K562 (cell line): ENCODE measurements around the gene LGALS7.

Source experiments
- BCLAF1 ChIP-seq, 2 experiments: fragments of 450-650 bp in 1 of 2; IDR thresholded peaks; 2 replicates each; pipeline ENCODE4 v1.6.1; 2011 to 2017; ENCODE audit warnings: low read depth in 2 of 2, antibody characterized with exemption in 1 of 2, borderline replicate concordance in 1 of 2, low read length in 1 of 2, mild to moderate bottlenecking in 1 of 2, mixed read lengths in 1 of 2; ENCODE audit not compliant: control insufficient read depth in 1 of 2
- BMI1 ChIP-seq: fragments of 150-350 bp; IDR thresholded peaks from 2 replicates; pipeline ENCODE4 v1.6.1; 2014; ENCODE audit warnings: low read length
- CTCF ChIP-seq, 3 experiments: IDR thresholded peaks in 2 of 3; conservative IDR thresholded peaks in 1 of 3; 2 replicates each; pipeline ENCODE4 v1.5.1; 2011 to 2012; ENCODE audit warnings: low read length in 3 of 3, mild to moderate bottlenecking in 3 of 3, control low read depth in 2 of 3, improper control_type of control experiment in 1 of 3, inconsistent platforms in 1 of 3, low read depth in 1 of 3, mixed read lengths in 1 of 3, moderate library complexity in 1 of 3; ENCODE audit not compliant: insufficient read depth in 2 of 3
- KLF6 ChIP-seq: fragments of 250-450 bp; sonication (Bioruptor Pico); IDR thresholded peaks from 2 replicates; pipeline ENCODE4 v1.4.0; 2020; ENCODE audit warnings: mild to moderate bottlenecking, moderate library complexity, borderline replicate concordance
- PHF20 ChIP-seq: fragments of 450-650 bp; IDR thresholded peaks from 2 replicates; pipeline ENCODE4 v1.6.1; 2018; ENCODE audit not compliant: partially characterized antibody
- POLR2A ChIP-seq: fragments of 450-650 bp; conservative IDR thresholded peaks from 2 replicates; pipeline ENCODE4 v1.6.1; 2016
- TARDBP ChIP-seq: fragments of 450-650 bp; IDR thresholded peaks from 2 replicates; pipeline ENCODE4 v1.6.1; 2016
- ZBTB8A ChIP-seq: fragments of 450-650 bp; IDR thresholded peaks from 2 replicates; pipeline ENCODE4 v1.6.1; 2018; ENCODE audit warnings: mild to moderate bottlenecking, moderate library complexity; ENCODE audit not compliant: partially characterized antibody
- ZNF175 ChIP-seq: fragments of 200-800 bp; sonication (Bioruptor generic); IDR thresholded peaks from 2 replicates; pipeline ENCODE4 v1.6.1; 2016; ENCODE audit warnings: low read depth, mild to moderate bottlenecking, missing genetic modification characterization, missing compliant biosample characterization
- ZNF232 ChIP-seq: sonication (generic); formaldehyde crosslinking; IDR thresholded peaks from 2 replicates; pipeline ENCODE4 v1.8.0; 2022; ENCODE audit warnings: mild to moderate bottlenecking, missing genetic modification reagents
- TF ChIP-seq, protein P1 (sequence below), 2 experiments: fragments of 450-650 bp; formaldehyde crosslinking in 1 of 2; IDR thresholded peaks; 2 replicates each; pipeline versions ENCODE4 v1.4.0 to v1.6.1; 2014 to 2020; ENCODE audit warnings: mild to moderate bottlenecking in 2 of 2, borderline replicate concordance in 1 of 2, low read depth in 1 of 2

- TF ChIP-seq ZNF232 (no peak), BCLAF1 (IDR thresholded peaks at IDR 0.05; ENCODE audit: borderline replicate concordance in 1 of 2, control insufficient read depth in 1 of 2, low read depth in 2 of 2, low read length in 1 of 2) (no peak), CTCF (IDR thresholded peaks at IDR 0.05 in 2 of 3, conservative IDR thresholded peaks at IDR 0.05 in 1 of 3; ENCODE audit: insufficient read depth in 2 of 3, low read depth in 1 of 3, low read length in 3 of 3) (no peak), BMI1 (no peak), ZBTB8A (no peak), ZNF175 (no peak), TARDBP (no peak), POLR2A (no peak), PHF20 (no peak), KLF6 (no peak)
- TF ChIP-seq, protein P1, sequence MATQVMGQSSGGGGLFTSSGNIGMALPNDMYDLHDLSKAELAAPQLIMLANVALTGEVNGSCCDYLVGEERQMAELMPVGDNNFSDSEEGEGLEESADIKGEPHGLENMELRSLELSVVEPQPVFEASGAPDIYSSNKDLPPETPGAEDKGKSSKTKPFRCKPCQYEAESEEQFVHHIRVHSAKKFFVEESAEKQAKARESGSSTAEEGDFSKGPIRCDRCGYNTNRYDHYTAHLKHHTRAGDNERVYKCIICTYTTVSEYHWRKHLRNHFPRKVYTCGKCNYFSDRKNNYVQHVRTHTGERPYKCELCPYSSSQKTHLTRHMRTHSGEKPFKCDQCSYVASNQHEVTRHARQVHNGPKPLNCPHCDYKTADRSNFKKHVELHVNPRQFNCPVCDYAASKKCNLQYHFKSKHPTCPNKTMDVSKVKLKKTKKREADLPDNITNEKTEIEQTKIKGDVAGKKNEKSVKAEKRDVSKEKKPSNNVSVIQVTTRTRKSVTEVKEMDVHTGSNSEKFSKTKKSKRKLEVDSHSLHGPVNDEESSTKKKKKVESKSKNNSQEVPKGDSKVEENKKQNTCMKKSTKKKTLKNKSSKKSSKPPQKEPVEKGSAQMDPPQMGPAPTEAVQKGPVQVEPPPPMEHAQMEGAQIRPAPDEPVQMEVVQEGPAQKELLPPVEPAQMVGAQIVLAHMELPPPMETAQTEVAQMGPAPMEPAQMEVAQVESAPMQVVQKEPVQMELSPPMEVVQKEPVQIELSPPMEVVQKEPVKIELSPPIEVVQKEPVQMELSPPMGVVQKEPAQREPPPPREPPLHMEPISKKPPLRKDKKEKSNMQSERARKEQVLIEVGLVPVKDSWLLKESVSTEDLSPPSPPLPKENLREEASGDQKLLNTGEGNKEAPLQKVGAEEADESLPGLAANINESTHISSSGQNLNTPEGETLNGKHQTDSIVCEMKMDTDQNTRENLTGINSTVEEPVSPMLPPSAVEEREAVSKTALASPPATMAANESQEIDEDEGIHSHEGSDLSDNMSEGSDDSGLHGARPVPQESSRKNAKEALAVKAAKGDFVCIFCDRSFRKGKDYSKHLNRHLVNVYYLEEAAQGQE (IDR thresholded peaks at IDR 0.05; ENCODE audit: borderline replicate concordance), result no peak
- TF ChIP-seq, protein P1 (CRISPR knock-in tag; IDR thresholded peaks at IDR 0.05; ENCODE audit: low read depth), result no peak
These were observed 28.2 kb upstream of the LGALS7 start for GRCh38 chr19:38801359-38802095.
